Lung (tissue), 12 donors: ENCODE data around the gene HACE1. TPM values are rescaled to one million over a fixed set of nuclear protein-coding genes. Genes with fewer than 3 reads are reported as not detected.

Experiments used
- ATAC-seq: fragments of 200-7000 bp; cut with Tn5 transposase; one replicate; pipeline ENCODE4 v1.9.1; 2020; ENCODE audit warnings: moderate number of reproducible peaks; ENCODE audit not compliant: insufficient read depth, low FRiP score
- DNase-seq, 3 donors: peaks; one replicate each; pipeline ENCODE4 v3.0.0-alpha.2; 2013 to 2017
- H3K27ac ChIP-seq, 2 donors: one replicate each; pipeline ENCODE4 v1.5.1; 2013; ENCODE audit warnings: mild to moderate bottlenecking in 2 of 2, moderate library complexity in 2 of 2, control low read depth in 1 of 2, inconsistent platforms in 1 of 2, low read depth in 1 of 2, low read length in 1 of 2
- H3K27me3 ChIP-seq, 3 donors: one replicate each; pipeline ENCODE4 v1.5.1; 2013; ENCODE audit warnings: low read length in 2 of 3; ENCODE audit not compliant: control insufficient read depth in 3 of 3, insufficient read depth in 3 of 3
- H3K36me3 ChIP-seq, 4 donors: one replicate each; pipeline ENCODE4 v1.5.1; 2013; ENCODE audit warnings: low read length in 4 of 4, mild to moderate bottlenecking in 1 of 4, moderate library complexity in 1 of 4; ENCODE audit not compliant: control insufficient read depth in 4 of 4, insufficient read depth in 4 of 4
- H3K4me1 ChIP-seq, 5 donors: one replicate each; pipeline ENCODE4 v1.5.1; 2013; ENCODE audit warnings: low read length in 5 of 5, mild to moderate bottlenecking in 2 of 5, moderate library complexity in 1 of 5; ENCODE audit not compliant: control insufficient read depth in 5 of 5, insufficient read depth in 5 of 5
- H3K4me3 ChIP-seq: one replicate; pipeline ENCODE4 v1.5.1; 2013; ENCODE audit warnings: mild to moderate bottlenecking, control low read depth, moderate library complexity
- H3K9ac ChIP-seq, 2 donors: one replicate each; pipeline ENCODE4 v1.5.1; 2013; ENCODE audit warnings: low read length in 2 of 2, control low read depth in 1 of 2; ENCODE audit not compliant: insufficient read depth in 1 of 2
- H3K9me3 ChIP-seq, 4 donors: one replicate each; pipeline ENCODE4 v1.5.1; 2013; ENCODE audit warnings: low read length in 3 of 4, mild to moderate bottlenecking in 1 of 4, moderate library complexity in 1 of 4; ENCODE audit not compliant: control insufficient read depth in 4 of 4, insufficient read depth in 3 of 4
- WGBS, 2 donors: extraction: QIAGEN DNeasy Blood & Tissue Kit; methylation state at CpG; one replicate each; pipeline ENCODE4 v1.1.7; 2013; 5-methylcytosine and 5-hydroxymethylcytosine counted together
- polyA plus RNA-seq, 2 donors: library from polyadenylated mRNA; stranded (reverse); fragments of 200-250 nt; gene quantifications; one replicate each; pipeline ENCODE4 v1.2.1, GENCODE V29; 2013
- total RNA-seq, 2 donors: library from RNA; depleted of rRNA in 1 of 2; stranded (reverse); fragments of >200 nt in 1 of 2; gene quantifications; one replicate each; pipeline ENCODE4 v1.2.1, GENCODE V29; 2014 to 2021
- TF ChIP-seq, protein P1 (sequence below): IDR thresholded peaks from 2 replicates; pipeline ENCODE4 v1.5.1; 2012; ENCODE audit warnings: mild to moderate bottlenecking; ENCODE audit errors: control extremely low read depth, extremely low read depth
- donor health status: control.
- donor health status: control.
- donor health status: Bipolar disorder and iron deficiency.
- donor health status: healthy.
- donor health status: DM: yes; HTN: yes; CAD: no.

Gene HACE1
- total and polyA plus RNA-seq, 4 donors: 4.6 to 38.0 (median 9.4) TPM

- H3K4me3 ChIP-seq: no peak overlapping the region
- ATAC-seq: no peak
- no peak overlapping the region for H3K27ac ChIP-seq
- 97 to 100% methylated on average over 1 of the region's 1 CpG for WGBS, 2 donors
- H3K9me3 ChIP-seq: no peaks in the 10 kb centered on the region
- H3K4me1 ChIP-seq: no peaks in the 10 kb centered on the region
- H3K9ac ChIP-seq: no peak overlapping the region
- no peaks in the 10 kb centered on the region for H3K27me3 ChIP-seq
- DNase-seq: no peak
- peaks cover 0 to 6% (median 3%) of the 10 kb centered on the region in 4 donors for H3K36me3 ChIP-seq
- TF ChIP-seq, protein P1, sequence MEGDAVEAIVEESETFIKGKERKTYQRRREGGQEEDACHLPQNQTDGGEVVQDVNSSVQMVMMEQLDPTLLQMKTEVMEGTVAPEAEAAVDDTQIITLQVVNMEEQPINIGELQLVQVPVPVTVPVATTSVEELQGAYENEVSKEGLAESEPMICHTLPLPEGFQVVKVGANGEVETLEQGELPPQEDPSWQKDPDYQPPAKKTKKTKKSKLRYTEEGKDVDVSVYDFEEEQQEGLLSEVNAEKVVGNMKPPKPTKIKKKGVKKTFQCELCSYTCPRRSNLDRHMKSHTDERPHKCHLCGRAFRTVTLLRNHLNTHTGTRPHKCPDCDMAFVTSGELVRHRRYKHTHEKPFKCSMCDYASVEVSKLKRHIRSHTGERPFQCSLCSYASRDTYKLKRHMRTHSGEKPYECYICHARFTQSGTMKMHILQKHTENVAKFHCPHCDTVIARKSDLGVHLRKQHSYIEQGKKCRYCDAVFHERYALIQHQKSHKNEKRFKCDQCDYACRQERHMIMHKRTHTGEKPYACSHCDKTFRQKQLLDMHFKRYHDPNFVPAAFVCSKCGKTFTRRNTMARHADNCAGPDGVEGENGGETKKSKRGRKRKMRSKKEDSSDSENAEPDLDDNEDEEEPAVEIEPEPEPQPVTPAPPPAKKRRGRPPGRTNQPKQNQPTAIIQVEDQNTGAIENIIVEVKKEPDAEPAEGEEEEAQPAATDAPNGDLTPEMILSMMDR: no peak
These were observed 90.8 kb downstream of the HACE1 start for GRCh38 chr6:104768906-104769305.

DNA sequence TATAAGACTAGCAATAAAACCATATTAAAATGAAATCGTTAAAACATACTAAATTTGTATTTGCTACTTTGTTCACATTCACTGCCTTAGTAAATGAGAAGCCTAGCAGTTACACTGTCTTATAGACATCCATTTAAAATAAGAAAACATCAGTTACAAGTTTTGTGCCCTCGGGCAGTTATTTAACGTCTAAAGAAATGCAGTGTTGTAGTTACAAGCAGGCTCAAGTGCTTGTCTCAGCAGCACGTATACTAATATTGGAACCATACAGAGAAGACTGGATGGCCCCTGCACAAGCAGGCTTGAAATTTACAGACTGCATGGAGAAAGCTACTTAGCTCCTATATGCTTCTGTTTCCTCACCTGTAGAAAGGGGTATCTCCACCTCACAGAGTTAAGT, 93.1 kb downstream of the HACE1 start:
- WGBS, 2 donors: 95 to 97% methylated on average over 4 of the region's 4 CpGs
- DNase-seq: no peak
- Histone ChIP-seq H3K36me3 (peaks cover 0 to 6% (median 3%) of the 10 kb centered on the region in 4 donors), H3K9me3 (peaks cover 0 to 2% (median 0%) of the 10 kb centered on the region in 4 donors), H3K27ac (no peak overlapping the region), H3K4me1 (no peaks in the 10 kb centered on the region), H3K27me3 (no peaks in the 10 kb centered on the region), H3K9ac (no peak overlapping the region), H3K4me3 (no peak overlapping the region)
- no peak for ATAC-seq
- TF ChIP-seq, protein P1: no peak

DNA sequence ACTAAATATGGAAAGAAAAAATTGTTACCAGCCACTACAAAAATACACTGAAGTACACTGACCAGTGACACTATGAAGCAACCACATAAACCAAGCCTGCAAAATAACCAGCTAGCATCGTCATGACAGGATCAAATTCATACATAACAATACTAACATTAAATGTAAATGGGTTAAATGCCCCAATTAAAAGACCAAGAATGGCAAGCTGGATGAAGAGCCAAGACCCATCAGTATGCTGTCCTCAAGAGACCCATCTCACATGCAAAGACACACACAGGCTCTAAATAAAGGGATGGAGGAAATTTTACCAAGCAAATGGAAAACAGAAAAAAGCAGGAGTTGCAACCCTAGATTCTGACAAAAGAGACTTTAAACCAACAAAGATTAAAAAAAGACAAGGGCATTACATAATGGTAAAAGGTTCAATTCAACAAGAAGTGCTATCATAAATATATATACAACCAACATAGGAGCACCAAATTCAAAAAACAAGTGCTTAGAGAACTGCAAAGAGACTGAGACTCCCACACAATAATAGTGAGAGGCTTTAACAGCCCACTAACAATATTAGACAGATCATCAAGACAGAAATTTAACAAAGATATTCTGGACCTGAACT, 104.8 kb downstream of the HACE1 start:
- H3K36me3 ChIP-seq: peaks cover 3 to 16% (median 9%) of the 10 kb centered on the region in 4 donors
- TF ChIP-seq, protein P1: no peak
- DNase-seq (no peak), ATAC-seq (no peak)
- H3K27me3 ChIP-seq: no peaks in the 10 kb centered on the region
- H3K9me3 ChIP-seq: peaks cover 4 to 15% (median 7%) of the 10 kb centered on the region in 4 donors
- H3K27ac ChIP-seq: no peak overlapping the region
- H3K4me1 ChIP-seq: no peaks in the 10 kb centered on the region
- 86 to 100% methylated on average over 1 of the region's 1 CpG for WGBS, 2 donors
- H3K9ac ChIP-seq: no peak overlapping the region
- no peak overlapping the region for H3K4me3 ChIP-seq

DNA sequence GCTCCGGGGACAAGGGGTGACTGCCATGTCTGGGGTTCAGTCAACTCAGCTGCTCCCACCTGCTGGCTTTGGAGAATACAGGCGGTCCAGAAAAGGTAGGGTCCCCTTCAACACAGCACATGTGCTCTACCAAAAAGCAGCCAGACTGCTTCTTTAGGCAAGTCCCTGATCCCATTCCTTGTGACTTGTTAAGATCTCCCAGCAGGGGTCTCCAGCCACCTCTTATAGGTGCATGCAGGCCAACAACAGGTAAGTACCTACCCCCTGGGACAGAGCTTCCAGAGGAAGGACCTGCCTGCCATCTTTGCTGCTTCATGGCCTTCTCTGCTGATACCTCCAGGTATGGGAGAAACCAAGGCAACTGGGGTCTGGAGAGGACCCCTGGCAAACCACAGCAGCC, 106.5 kb downstream of the HACE1 start:
- no peaks in the 10 kb centered on the region for H3K27me3 ChIP-seq
- TF ChIP-seq, protein P1: no peak
- no peaks in the 10 kb centered on the region for H3K4me1 ChIP-seq
- 98 to 100% methylated on average over 2 of the region's 2 CpGs for WGBS, 2 donors
- DNase-seq (no peak), ATAC-seq (no peak)
- H3K9me3 ChIP-seq: peaks cover 4 to 15% (median 7%) of the 10 kb centered on the region in 4 donors
- no peak overlapping the region for H3K9ac ChIP-seq
- no peak overlapping the region for H3K4me3 ChIP-seq
- H3K36me3 ChIP-seq: peaks cover 3 to 16% (median 9%) of the 10 kb centered on the region in 4 donors
- H3K27ac ChIP-seq: no peak overlapping the region
